Thyroid gland (tissue), 4 donors: ENCODE data around the gene FHIT.

Source experiments
- CTCF ChIP-seq, 6 experiments: fragments of 200-600 bp in 3 of 6; fragments of 450-650 bp in 3 of 6; sonication (generic) in 3 of 6; IDR thresholded peaks; one replicate each; pipeline ENCODE4 v1.5.1; 2016 to 2019; ENCODE audit warnings: antibody characterized with exemption in 6 of 6, mild to moderate bottlenecking in 2 of 6, inconsistent platforms in 1 of 6, moderate library complexity in 1 of 6
- POLR2A ChIP-seq, 2 donors: fragments of 450-650 bp; IDR thresholded peaks; one replicate each; pipeline ENCODE4 v1.6.1; 2017; ENCODE audit warnings: antibody characterized with exemption in 2 of 2, mild to moderate bottlenecking in 2 of 2, moderate library complexity in 1 of 2

GRCh38 chr3:60855250-60855649 lies 396.0 kb downstream of the FHIT start:
- TF ChIP-seq CTCF (IDR thresholded peaks at IDR 0.05): no peak
- TF ChIP-seq POLR2A (IDR thresholded peaks at IDR 0.05): no peak
